HG03108 (cell line): ENCODE data around the gene THPO.

ENCODE experiments used
- ATAC-seq: cut with Tn5 transposase; IDR thresholded peaks from one replicate; pipeline ENCODE4 v1.9.1; 2021; ENCODE audit warnings: moderate library complexity; ENCODE audit not compliant: unreplicated experiment

Gene THPO

GRCh38 chr3:184377882-184378445, at the start of gene THPO:
Gene THPO, minus strand, starts transcription at chr3:184378207. Its CDS starts 1,948 bp downstream, at chr3:184376259.
- ATAC-seq: no peak

GRCh38 chr3:184426691-184427141, 48.7 kb upstream of the THPO start:
- ATAC-seq: no peak

- ATAC-seq: no peak
Observed at GRCh38 chr3:184423561-184423960, 45.6 kb upstream of the THPO start.

GRCh38 chr3:184419171-184419570, 41.2 kb upstream of the THPO start:
- no peak for ATAC-seq

- peak; percentile 87 for ATAC-seq
Observed at GRCh38 chr3:184417619-184418327, 39.8 kb upstream of the THPO start.

- no peak for ATAC-seq
Observed at GRCh38 chr3:184415203-184415490, 37.1 kb upstream of the THPO start.

GRCh38 chr3:184414418-184415202, 36.6 kb upstream of the THPO start:
- ATAC-seq: no peak

GRCh38 chr3:184409946-184410500, 32.0 kb upstream of the THPO start:
- no peak for ATAC-seq

GRCh38 chr3:184409331-184409926, 31.4 kb upstream of the THPO start:
- ATAC-seq: no peak

- ATAC-seq: no peak
Observed at GRCh38 chr3:184405075-184406030, 27.3 kb upstream of the THPO start.

GRCh38 chr3:184399410-184399809, 21.4 kb upstream of the THPO start:
- ATAC-seq: no peak

- no peak for ATAC-seq
Observed at GRCh38 chr3:184395320-184395660, 17.3 kb upstream of the THPO start.

- ATAC-seq: no peak
Observed at GRCh38 chr3:184391266-184391665, 13.3 kb upstream of the THPO start.

- ATAC-seq: no peak
Observed at GRCh38 chr3:184389935-184390528, 12.0 kb upstream of the THPO start.

- no peak for ATAC-seq
Observed at GRCh38 chr3:184389384-184389783, 11.4 kb upstream of the THPO start.

GRCh38 chr3:184388936-184389230, 10.9 kb upstream of the THPO start:
- ATAC-seq: no peak

GRCh38 chr3:184388164-184388935, 10.3 kb upstream of the THPO start:
- ATAC-seq: no peak

- ATAC-seq: no peak
Observed at GRCh38 chr3:184387174-184387714, 9.2 kb upstream of the THPO start.
